GM18507 (cell line): Measurements from ENCODE around the gene RAB3IP.

ENCODE experiments used
- DNase-seq: peaks from one replicate; pipeline ENCODE4 v3.0.0; 2011; ENCODE audit warnings: low read depth; ENCODE audit not compliant: insufficient read length; ENCODE audit errors: extremely low spot score
- FAIRE-seq: peaks from 2 replicates; lab custom pipeline; 2011; peaks lifted over from hg19 to GRCh38; lab: Jason Lieb, UNC

The RAB3IP gene

GRCh38 chr12:69738351-69739286, at the start of gene RAB3IP:
Gene RAB3IP (plus strand): TSS chr12:69738860. CDS start chr12:69755409, 16,549 bp downstream.
- FAIRE-seq, result peak; percentile 93
- peak; percentile 97 for DNase-seq

GRCh38 chr12:69689638-69690037, 49.0 kb upstream of the RAB3IP start:
- DNase-seq (no peak), FAIRE-seq (no peak)

- no peak for DNase-seq
- no peak for FAIRE-seq
These were observed 44.5 kb upstream of the RAB3IP start for GRCh38 chr12:69694123-69694522.

GRCh38 chr12:69698054-69698453, 40.6 kb upstream of the RAB3IP start:
- no peak for FAIRE-seq
- DNase-seq, result no peak

- FAIRE-seq (no peak), DNase-seq (no peak)
These were observed 39.7 kb upstream of the RAB3IP start, which contains the start of gene BEST3 for GRCh38 chr12:69698769-69699540. Gene BEST3 (minus strand): TSS chr12:69699303. CDS start chr12:69697798, 1,505 bp downstream.

- FAIRE-seq (no peak), DNase-seq (no peak)
These were observed 36.8 kb upstream of the RAB3IP start for GRCh38 chr12:69701826-69702225.

- DNase-seq (no peak), FAIRE-seq (no peak)
These were observed 35.5 kb upstream of the RAB3IP start for GRCh38 chr12:69703146-69703642.

GRCh38 chr12:69704357-69704756, 34.3 kb upstream of the RAB3IP start:
- no peak for FAIRE-seq
- DNase-seq, result no peak

GRCh38 chr12:69708649-69709048, 30.0 kb upstream of the RAB3IP start:
- FAIRE-seq (no peak), DNase-seq (no peak)

GRCh38 chr12:69712826-69713225, 25.8 kb upstream of the RAB3IP start:
- DNase-seq, result no peak
- FAIRE-seq, result no peak

- DNase-seq, result no peak
- no peak for FAIRE-seq
These were observed 24.1 kb upstream of the RAB3IP start for GRCh38 chr12:69714542-69714941.

- FAIRE-seq, result no peak
- DNase-seq, result no peak
These were observed 19.0 kb upstream of the RAB3IP start for GRCh38 chr12:69719336-69720316.

GRCh38 chr12:69720750-69721149, 17.9 kb upstream of the RAB3IP start:
- FAIRE-seq, result no peak
- DNase-seq, result no peak

GRCh38 chr12:69726922-69727321, 11.7 kb upstream of the RAB3IP start:
- DNase-seq (no peak), FAIRE-seq (no peak)

- DNase-seq (no peak), FAIRE-seq (no peak)
These were observed 6.6 kb upstream of the RAB3IP start for GRCh38 chr12:69732088-69732487.

GRCh38 chr12:69733638-69734037, 5.0 kb upstream of the RAB3IP start:
- DNase-seq (no peak), FAIRE-seq (no peak)

- DNase-seq (peak; percentile 25), FAIRE-seq (peak; percentile 78)
These were observed 879 bp downstream of the RAB3IP start for GRCh38 chr12:69739287-69740191.

GRCh38 chr12:69744109-69744508, 5.4 kb downstream of the RAB3IP start:
- no peak for FAIRE-seq

More at GRCh38 chr12:69744109-69744508, 5.4 kb downstream of the RAB3IP start:
- DNase-seq, result no peak
